Measurements from ENCODE around the gene MCF2L2. TPM values are rescaled to one million over a fixed set of nuclear protein-coding genes. Genes with fewer than 3 reads are reported as not detected.
A peak's percentile ranks its signal among the peaks of the same experiment; 100 is the strongest.

MCF2L2 gene
- total RNA-seq, 1 donor = under 0.01 TPM

DNA sequence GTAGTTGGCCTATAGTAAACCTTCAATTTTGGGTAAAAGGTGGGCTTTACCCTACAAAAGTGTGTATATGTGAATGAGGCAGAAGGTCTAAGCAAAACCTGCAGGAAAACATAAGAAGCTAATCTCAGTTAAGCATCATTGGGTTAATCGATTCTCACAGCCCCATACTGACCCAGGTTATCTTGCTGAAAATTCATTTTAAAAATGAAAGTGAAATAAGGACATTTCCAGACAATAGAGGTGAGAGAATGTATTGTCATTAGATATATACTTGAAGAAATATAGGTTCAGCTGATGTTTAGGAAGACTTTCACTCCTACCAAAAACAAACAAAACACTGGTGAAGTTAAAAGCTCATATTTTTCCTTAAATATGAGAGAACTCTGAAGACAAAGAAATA is 85.6 kb downstream of the MCF2L2 start:
- no peaks in the 10 kb centered on the region for H3K9me3 ChIP-seq (ENCODE audit: low read depth, low read length)
- H3K27ac ChIP-seq (ENCODE audit: low read depth, low read length) = no peak overlapping the region
- no peak overlapping the region for H3K4me3 ChIP-seq (ENCODE audit: insufficient read depth, low read length)
- no peak for DNase-seq (ENCODE audit: insufficient read length, low spot score, missing footprints)
- H4K20me1 ChIP-seq (ENCODE audit: insufficient read depth, low read length) = no peaks in the 10 kb centered on the region
- no peaks in the 10 kb centered on the region for H3K79me2 ChIP-seq (ENCODE audit: insufficient read depth, low read length)
- no peak overlapping the region for H2AFZ ChIP-seq (ENCODE audit: low read length)
- no peaks in the 10 kb centered on the region for H3K36me3 ChIP-seq (ENCODE audit: insufficient read depth, low read length)
- H3K4me1 ChIP-seq (ENCODE audit: insufficient read depth, low read length) = no peaks in the 10 kb centered on the region
- no peaks in the 10 kb centered on the region for H3K27me3 ChIP-seq (ENCODE audit: insufficient read depth, low read length)
- TF ChIP-seq, protein P1, sequence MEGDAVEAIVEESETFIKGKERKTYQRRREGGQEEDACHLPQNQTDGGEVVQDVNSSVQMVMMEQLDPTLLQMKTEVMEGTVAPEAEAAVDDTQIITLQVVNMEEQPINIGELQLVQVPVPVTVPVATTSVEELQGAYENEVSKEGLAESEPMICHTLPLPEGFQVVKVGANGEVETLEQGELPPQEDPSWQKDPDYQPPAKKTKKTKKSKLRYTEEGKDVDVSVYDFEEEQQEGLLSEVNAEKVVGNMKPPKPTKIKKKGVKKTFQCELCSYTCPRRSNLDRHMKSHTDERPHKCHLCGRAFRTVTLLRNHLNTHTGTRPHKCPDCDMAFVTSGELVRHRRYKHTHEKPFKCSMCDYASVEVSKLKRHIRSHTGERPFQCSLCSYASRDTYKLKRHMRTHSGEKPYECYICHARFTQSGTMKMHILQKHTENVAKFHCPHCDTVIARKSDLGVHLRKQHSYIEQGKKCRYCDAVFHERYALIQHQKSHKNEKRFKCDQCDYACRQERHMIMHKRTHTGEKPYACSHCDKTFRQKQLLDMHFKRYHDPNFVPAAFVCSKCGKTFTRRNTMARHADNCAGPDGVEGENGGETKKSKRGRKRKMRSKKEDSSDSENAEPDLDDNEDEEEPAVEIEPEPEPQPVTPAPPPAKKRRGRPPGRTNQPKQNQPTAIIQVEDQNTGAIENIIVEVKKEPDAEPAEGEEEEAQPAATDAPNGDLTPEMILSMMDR (IDR thresholded peaks at IDR 0.05; ENCODE audit: extremely low read depth, low read depth, low read length) = no peak
- H3K4me2 ChIP-seq (ENCODE audit: insufficient read depth, low read length) = no peak overlapping the region

GRCh38 chr3:183341545-183342288 is 86.7 kb downstream of the MCF2L2 start:
- no peaks in the 10 kb centered on the region for H3K9me3 ChIP-seq (ENCODE audit: low read depth, low read length)
- no peaks in the 10 kb centered on the region for H3K27me3 ChIP-seq (ENCODE audit: insufficient read depth, low read length)
- H4K20me1 ChIP-seq (ENCODE audit: insufficient read depth, low read length) = no peaks in the 10 kb centered on the region
- no peak overlapping the region for H3K4me3 ChIP-seq (ENCODE audit: insufficient read depth, low read length)
- no peak overlapping the region for H3K27ac ChIP-seq (ENCODE audit: low read depth, low read length)
- no peak for DNase-seq (ENCODE audit: insufficient read length, low spot score, missing footprints)
- H3K36me3 ChIP-seq (ENCODE audit: insufficient read depth, low read length) = no peaks in the 10 kb centered on the region
- H3K4me2 ChIP-seq (ENCODE audit: insufficient read depth, low read length) = no peak overlapping the region
- H2AFZ ChIP-seq (ENCODE audit: low read length) = peak overlapping the region; percentile 41
- no peaks in the 10 kb centered on the region for H3K4me1 ChIP-seq (ENCODE audit: insufficient read depth, low read length)
- TF ChIP-seq, protein P1 (IDR thresholded peaks at IDR 0.05; ENCODE audit: extremely low read depth, low read depth, low read length) = no peak
- H3K79me2 ChIP-seq (ENCODE audit: insufficient read depth, low read length) = no peaks in the 10 kb centered on the region

- no peaks in the 10 kb centered on the region for H3K79me2 ChIP-seq (ENCODE audit: insufficient read depth, low read length)
- no peak overlapping the region for H2AFZ ChIP-seq (ENCODE audit: low read length)
- no peaks in the 10 kb centered on the region for H3K4me1 ChIP-seq (ENCODE audit: insufficient read depth, low read length)
- H3K4me3 ChIP-seq (ENCODE audit: insufficient read depth, low read length) = no peak overlapping the region
- no peaks in the 10 kb centered on the region for H3K9me3 ChIP-seq (ENCODE audit: low read depth, low read length)
- no peaks in the 10 kb centered on the region for H4K20me1 ChIP-seq (ENCODE audit: insufficient read depth, low read length)
- H3K27me3 ChIP-seq (ENCODE audit: insufficient read depth, low read length) = no peaks in the 10 kb centered on the region
- TF ChIP-seq, protein P1 (IDR thresholded peaks at IDR 0.05; ENCODE audit: extremely low read depth, low read depth, low read length) = no peak
- no peaks in the 10 kb centered on the region for H3K36me3 ChIP-seq (ENCODE audit: insufficient read depth, low read length)
- H3K27ac ChIP-seq (ENCODE audit: low read depth, low read length) = no peak overlapping the region
- H3K4me2 ChIP-seq (ENCODE audit: insufficient read depth, low read length) = no peak overlapping the region
- no peak for DNase-seq (ENCODE audit: insufficient read length, low spot score, missing footprints)
These were observed 88.2 kb downstream of the MCF2L2 start for GRCh38 chr3:183340222-183340621.

DNA sequence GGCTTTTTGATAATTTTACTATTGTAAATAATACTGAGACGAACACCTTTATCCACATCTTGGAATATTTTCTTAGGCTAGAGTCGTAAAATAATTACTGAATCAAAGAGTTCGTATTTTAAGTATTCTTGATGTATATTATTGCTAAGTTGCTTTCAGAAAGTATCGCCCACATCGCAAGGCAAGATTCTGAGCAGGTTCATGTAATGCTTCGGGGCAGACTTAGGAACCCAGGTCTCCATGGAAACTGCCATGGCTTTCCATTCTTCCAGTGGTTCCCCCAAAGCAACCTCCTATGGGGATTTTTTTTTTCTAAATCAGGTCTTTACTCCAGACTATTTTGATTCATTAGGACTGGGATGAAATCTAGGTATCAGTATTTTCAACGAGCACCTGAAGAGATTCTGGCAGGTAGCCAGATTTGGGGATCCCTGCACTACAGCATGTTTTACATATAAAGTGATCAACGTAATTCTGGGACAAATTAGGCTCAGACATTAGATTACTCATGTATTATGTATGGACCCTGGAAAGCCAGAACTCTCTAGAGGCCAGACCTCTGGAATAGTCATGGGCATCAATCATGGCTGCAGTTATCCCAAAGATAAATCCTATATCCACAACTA is 88.8 kb downstream of the MCF2L2 start:
- Histone ChIP-seq H3K4me2 (ENCODE audit: insufficient read depth, low read length) (no peak overlapping the region), H3K4me1 (ENCODE audit: insufficient read depth, low read length) (no peaks in the 10 kb centered on the region), H3K27ac (ENCODE audit: low read depth, low read length) (no peak overlapping the region), H2AFZ (ENCODE audit: low read length) (no peak overlapping the region), H3K36me3 (ENCODE audit: insufficient read depth, low read length) (no peaks in the 10 kb centered on the region), H4K20me1 (ENCODE audit: insufficient read depth, low read length) (no peaks in the 10 kb centered on the region), H3K9me3 (ENCODE audit: low read depth, low read length) (no peaks in the 10 kb centered on the region), H3K79me2 (ENCODE audit: insufficient read depth, low read length) (no peaks in the 10 kb centered on the region), H3K27me3 (ENCODE audit: insufficient read depth, low read length) (no peaks in the 10 kb centered on the region), H3K4me3 (ENCODE audit: insufficient read depth, low read length) (no peak overlapping the region)
- TF ChIP-seq, protein P1 (IDR thresholded peaks at IDR 0.05; ENCODE audit: extremely low read depth, low read depth, low read length) = no peak
- DNase-seq (ENCODE audit: insufficient read length, low spot score, missing footprints) = no peak

Measured in osteoblast (primary cell).